Mucosa of rectum (tissue), 2 donors: ENCODE results near the gene FNBP1.

Experiments
- H3K27ac ChIP-seq, 2 donors: one replicate each; pipeline ENCODE4 v1.7.0; 2013; ENCODE audit warnings: inconsistent platforms in 2 of 2, low read depth in 2 of 2, low read length in 2 of 2
- H3K27me3 ChIP-seq, 2 donors: one replicate each; pipeline ENCODE4 v1.7.0; 2013; ENCODE audit warnings: low read length in 2 of 2; ENCODE audit not compliant: control insufficient read depth in 2 of 2, insufficient read depth in 2 of 2
- H3K36me3 ChIP-seq, 2 donors: one replicate each; pipeline ENCODE4 v1.7.0; 2013; ENCODE audit warnings: low read length in 2 of 2; ENCODE audit not compliant: control insufficient read depth in 2 of 2, insufficient read depth in 2 of 2
- H3K4me1 ChIP-seq, 2 donors: one replicate each; pipeline ENCODE4 v1.7.0; 2013; ENCODE audit warnings: low read length in 2 of 2, mild to moderate bottlenecking in 1 of 2; ENCODE audit not compliant: control insufficient read depth in 2 of 2, insufficient read depth in 2 of 2
- H3K4me3 ChIP-seq, 2 donors: one replicate each; pipeline ENCODE4 v1.7.0; 2013; ENCODE audit warnings: low read length in 2 of 2
- H3K9ac ChIP-seq, 2 donors: one replicate each; pipeline ENCODE4 v1.7.0; 2013; ENCODE audit warnings: low read length in 2 of 2, low read depth in 1 of 2, mild to moderate bottlenecking in 1 of 2
- H3K9me3 ChIP-seq, 2 donors: one replicate each; pipeline ENCODE4 v1.7.0; 2013; ENCODE audit warnings: low read length in 2 of 2; ENCODE audit not compliant: control insufficient read depth in 2 of 2
- donor health status: healthy.
- donor health status: Normal muscosa, but diverticular disease.

The FNBP1 gene

GRCh38 chr9:129841071-129841470 is 201.9 kb downstream of the FNBP1 start:
- no peak overlapping the region for H3K4me3 ChIP-seq
- no peak overlapping the region for H3K27ac ChIP-seq
- H3K27me3 ChIP-seq = no peaks in the 10 kb centered on the region
- no peak overlapping the region for H3K9ac ChIP-seq
- H3K4me1 ChIP-seq = peaks cover 3 to 5% of the 10 kb centered on the region in 2 donors
- H3K9me3 ChIP-seq = no peaks in the 10 kb centered on the region
- H3K36me3 ChIP-seq = peaks cover 0 to 4% of the 10 kb centered on the region in 2 donors

GRCh38 chr9:129840034-129840433 is 203.0 kb downstream of the FNBP1 start:
- H3K4me1 ChIP-seq = peaks cover 6 to 7% of the 10 kb centered on the region in 2 donors
- no peaks in the 10 kb centered on the region for H3K27me3 ChIP-seq
- no peak overlapping the region for H3K27ac ChIP-seq
- no peaks in the 10 kb centered on the region for H3K9me3 ChIP-seq
- H3K4me3 ChIP-seq = no peak overlapping the region
- H3K9ac ChIP-seq = no peak overlapping the region
- peaks cover 0 to 4% of the 10 kb centered on the region in 2 donors for H3K36me3 ChIP-seq

DNA sequence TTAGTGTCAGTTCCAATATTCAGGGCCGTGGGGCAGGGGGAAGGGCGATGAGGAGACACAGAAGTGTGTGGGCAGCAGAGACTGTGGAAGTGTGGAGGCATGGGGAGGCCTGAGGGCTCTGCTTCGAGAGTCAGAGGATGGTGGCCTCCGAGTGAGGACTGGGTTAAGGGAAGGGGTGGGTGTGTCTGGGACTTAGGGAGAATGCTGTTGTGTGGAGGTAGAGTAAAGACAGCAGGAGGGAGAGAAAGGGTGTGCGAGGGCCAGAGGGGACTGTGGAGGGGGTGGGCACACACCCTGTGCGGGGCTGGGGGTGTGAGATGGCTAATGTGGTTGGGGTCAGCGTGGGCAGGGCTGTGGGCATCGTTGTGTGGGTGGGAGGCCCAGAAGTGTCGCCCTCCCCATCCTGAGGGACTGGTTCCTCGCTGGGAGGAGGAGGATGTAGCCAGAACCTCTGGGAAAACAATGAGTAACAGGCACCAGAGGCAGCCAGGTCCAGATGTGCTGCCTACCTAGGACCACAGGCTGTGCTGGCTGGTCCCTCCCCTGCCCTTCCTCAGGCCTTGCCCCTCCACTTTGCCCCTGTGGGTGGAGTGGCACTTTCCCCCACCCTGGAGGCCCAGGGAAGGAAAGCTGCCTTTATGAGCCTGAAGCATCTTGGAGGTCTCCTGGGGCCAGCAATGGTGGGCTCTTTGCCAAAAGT is 203.5 kb downstream of the FNBP1 start:
- Histone ChIP-seq H3K36me3 (peaks cover 0 to 4% of the 10 kb centered on the region in 2 donors), H3K9ac (no peak overlapping the region), H3K9me3 (no peaks in the 10 kb centered on the region), H3K4me1 (peaks cover 8% of the 10 kb centered on the region in 2 donors), H3K4me3 (no peak overlapping the region), H3K27me3 (no peaks in the 10 kb centered on the region), H3K27ac (no peak overlapping the region)

DNA sequence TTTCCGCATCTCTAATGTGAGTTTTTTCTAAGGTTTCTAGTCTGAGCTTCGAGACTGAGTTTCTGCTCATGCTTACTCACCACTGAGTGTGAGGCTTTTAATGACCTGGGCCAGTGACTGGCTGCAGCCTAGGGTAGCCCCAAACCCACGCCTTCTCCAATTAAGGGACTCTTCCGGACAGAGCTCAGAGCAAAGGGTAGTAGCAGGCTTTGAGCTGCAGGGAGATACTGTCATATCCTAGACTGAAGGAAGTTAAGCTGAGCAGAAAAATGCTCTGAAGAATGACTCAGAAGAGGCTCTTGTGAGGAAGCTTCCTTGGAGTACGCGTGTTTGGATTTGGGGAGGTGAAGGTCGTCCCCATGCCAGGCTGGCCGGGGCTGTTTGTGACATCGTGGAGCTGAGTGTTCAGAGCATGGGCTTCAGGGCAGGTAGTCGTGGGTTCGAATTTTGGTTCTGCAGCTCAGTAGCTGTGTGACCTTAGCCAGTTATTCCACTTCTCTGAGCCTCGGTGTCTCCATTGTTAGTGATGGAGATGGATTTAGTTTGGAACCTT is 204.2 kb downstream of the FNBP1 start:
- Histone ChIP-seq H3K4me3 (no peak overlapping the region), H3K4me1 (peaks cover 14 to 15% of the 10 kb centered on the region in 2 donors), H3K9me3 (no peaks in the 10 kb centered on the region), H3K27me3 (no peaks in the 10 kb centered on the region), H3K9ac (no peak overlapping the region), H3K36me3 (peaks cover 0 to 4% of the 10 kb centered on the region in 2 donors), H3K27ac (no peak overlapping the region)
